ENCODE data around the gene TAS1R2.

DNA sequence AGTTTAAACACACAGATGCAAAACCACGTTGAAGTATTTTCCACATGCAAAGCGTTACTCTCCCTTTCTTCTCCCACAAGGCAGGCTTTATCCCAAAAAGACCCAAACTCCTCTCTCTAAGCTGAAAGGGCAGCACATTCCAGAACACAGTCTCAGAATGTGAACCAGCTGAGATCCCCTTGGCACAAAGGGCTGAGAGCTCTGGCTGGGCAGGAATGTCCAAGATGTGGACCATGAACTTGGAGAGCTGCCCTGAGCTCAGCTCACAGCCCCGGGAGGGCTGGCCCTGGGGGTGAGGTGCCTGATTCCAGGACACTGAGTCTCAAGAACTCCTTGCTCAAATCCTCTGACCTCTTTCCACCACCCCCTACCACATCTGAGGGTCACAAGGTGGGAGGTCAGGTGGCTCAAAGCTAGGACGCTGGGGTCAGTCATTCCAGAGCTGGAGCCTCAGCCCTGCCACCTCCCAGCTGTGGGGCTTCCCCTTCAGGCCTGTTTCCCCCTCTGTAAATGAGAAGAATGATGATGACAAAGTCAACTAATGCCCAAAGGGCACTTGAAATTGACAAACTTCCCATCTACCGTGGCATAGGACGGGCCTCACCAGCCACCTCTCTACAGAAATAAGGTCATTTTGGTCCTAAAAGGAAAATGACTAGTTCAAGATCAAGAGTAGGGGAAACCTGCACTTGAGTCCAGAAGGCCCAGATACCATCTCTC, 31.4 kb upstream of the TAS1R2 start:
- TF ChIP-seq, protein P1, sequence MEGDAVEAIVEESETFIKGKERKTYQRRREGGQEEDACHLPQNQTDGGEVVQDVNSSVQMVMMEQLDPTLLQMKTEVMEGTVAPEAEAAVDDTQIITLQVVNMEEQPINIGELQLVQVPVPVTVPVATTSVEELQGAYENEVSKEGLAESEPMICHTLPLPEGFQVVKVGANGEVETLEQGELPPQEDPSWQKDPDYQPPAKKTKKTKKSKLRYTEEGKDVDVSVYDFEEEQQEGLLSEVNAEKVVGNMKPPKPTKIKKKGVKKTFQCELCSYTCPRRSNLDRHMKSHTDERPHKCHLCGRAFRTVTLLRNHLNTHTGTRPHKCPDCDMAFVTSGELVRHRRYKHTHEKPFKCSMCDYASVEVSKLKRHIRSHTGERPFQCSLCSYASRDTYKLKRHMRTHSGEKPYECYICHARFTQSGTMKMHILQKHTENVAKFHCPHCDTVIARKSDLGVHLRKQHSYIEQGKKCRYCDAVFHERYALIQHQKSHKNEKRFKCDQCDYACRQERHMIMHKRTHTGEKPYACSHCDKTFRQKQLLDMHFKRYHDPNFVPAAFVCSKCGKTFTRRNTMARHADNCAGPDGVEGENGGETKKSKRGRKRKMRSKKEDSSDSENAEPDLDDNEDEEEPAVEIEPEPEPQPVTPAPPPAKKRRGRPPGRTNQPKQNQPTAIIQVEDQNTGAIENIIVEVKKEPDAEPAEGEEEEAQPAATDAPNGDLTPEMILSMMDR (conservative IDR thresholded peaks at IDR 0.05; ENCODE audit: low read depth, low read length), result no peak
- no peak for TF ChIP-seq BHLHE40 (IDR thresholded peaks at IDR 0.05; ENCODE audit: low read depth, low read length)
- no peak for TF ChIP-seq POLR2A (IDR thresholded peaks at IDR 0.05; ENCODE audit: low read depth, low read length)
- no peak for TF ChIP-seq RFX5 (IDR thresholded peaks at IDR 0.05; ENCODE audit: low read depth, low read length)
- TF ChIP-seq RCOR1 (IDR thresholded peaks at IDR 0.05; ENCODE audit: insufficient replicate concordance, low read length), result no peak
- TF ChIP-seq, protein P2, sequence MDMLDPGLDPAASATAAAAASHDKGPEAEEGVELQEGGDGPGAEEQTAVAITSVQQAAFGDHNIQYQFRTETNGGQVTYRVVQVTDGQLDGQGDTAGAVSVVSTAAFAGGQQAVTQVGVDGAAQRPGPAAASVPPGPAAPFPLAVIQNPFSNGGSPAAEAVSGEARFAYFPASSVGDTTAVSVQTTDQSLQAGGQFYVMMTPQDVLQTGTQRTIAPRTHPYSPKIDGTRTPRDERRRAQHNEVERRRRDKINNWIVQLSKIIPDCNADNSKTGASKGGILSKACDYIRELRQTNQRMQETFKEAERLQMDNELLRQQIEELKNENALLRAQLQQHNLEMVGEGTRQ (IDR thresholded peaks at IDR 0.05; ENCODE audit: low read depth, low read length), result no peak
- TF ChIP-seq MAFK (IDR thresholded peaks at IDR 0.05; ENCODE audit: low read depth, low read length), result no peak
- TF ChIP-seq MAZ (IDR thresholded peaks at IDR 0.05; ENCODE audit: borderline replicate concordance, low read depth, low read length), result no peak
- TF ChIP-seq FOS (IDR thresholded peaks at IDR 0.05; ENCODE audit: low read depth, low read length), result no peak
